Measurements from ENCODE around the gene MGAT3.

- TF ChIP-seq RFX5 (IDR thresholded peaks at IDR 0.05; ENCODE audit: low read depth, low read length) (no peak), NKX3-1 (CRISPR knock-in tag; IDR thresholded peaks at IDR 0.05) (no peak), IKZF1 (IDR thresholded peaks at IDR 0.05) (no peak), CTCF (CRISPR knock-in tag; IDR thresholded peaks at IDR 0.05) (no peak), CHCHD3 (CRISPR knock-in tag; IDR thresholded peaks at IDR 0.05) (no peak), HDAC1 (CRISPR knock-in tag; IDR thresholded peaks at IDR 0.05) (no peak), RCOR2 (CRISPR knock-in tag; IDR thresholded peaks at IDR 0.05) (no peak), HDAC6 (IDR thresholded peaks at IDR 0.05; ENCODE audit: low read depth, low read length) (no peak)
Observed at GRCh38 chr22:39536711-39537110, 79.9 kb downstream of the MGAT3 start.
